GM12878 (cell line): ENCODE data around the gene TSPAN7. TPM values are rescaled to one million over a fixed set of nuclear protein-coding genes. Genes with fewer than 3 reads are reported as not detected.

Source experiments
- ATAC-seq: fragments of 200-7000 bp; cut with Tn5 transposase; 3 replicates; pipeline ENCODE4 v1.9.1; 2020; ENCODE audit warnings: mild to moderate bottlenecking, moderate library complexity
- BruUV-seq: library from RNA; stranded (reverse); fragments of 400-500 nt; replicated peaks from 2 replicates; lab custom pipeline; 2021; lab: Mats Ljungman, UMichigan
- CTCF ChIA-PET: fragments of 300-600 bp; sonication (Branson Sonifier 250); formaldehyde crosslinking; extraction: SDS; loops from one replicate; lab custom pipeline; 2021; ENCODE audit warnings: inconsistent platforms; lab: Yijun Ruan, JAX
- POLR2A ChIA-PET: fragments of 350-600 bp; formaldehyde crosslinking; extraction: SDS; loops from one replicate; lab custom pipeline; 2021; ENCODE audit warnings: inconsistent platforms; lab: Charles Lee
- RAD21 ChIA-PET: fragments of 300-600 bp; sonication (Branson Sonifier 250); formaldehyde crosslinking; loops from one replicate; lab custom pipeline; 2023; ENCODE audit warnings: antibody characterized with exemption; ENCODE audit not compliant: unreplicated experiment; lab: Charles Lee
- SMC1A ChIA-PET: fragments of 300-600 bp; sonication (Branson Sonifier 250); formaldehyde crosslinking; loops from one replicate; lab custom pipeline; 2023; ENCODE audit not compliant: unreplicated experiment, uncharacterized antibody; lab: Charles Lee
- DNase-seq: peaks from one replicate; pipeline ENCODE4 v3.0.0-alpha.2; 2011; ENCODE audit warnings: low read depth, low spot score
- FAIRE-seq: peaks from 3 replicates; lab custom pipeline; 2011; peaks lifted over from hg19 to GRCh38; lab: Jason Lieb, UNC
- H2AFZ ChIP-seq: 2 replicates; pipeline ENCODE4 v1.6.0; 2011; ENCODE audit warnings: low read depth, low read length, control low read depth; ENCODE audit not compliant: control insufficient read depth
- H3K27ac ChIP-seq: 2 replicates; pipeline ENCODE4 v1.5.1; 2011; ENCODE audit warnings: control low read depth; ENCODE audit not compliant: control insufficient read depth, insufficient read depth
- H3K27me3 ChIP-seq, 2 experiments: replicated peaks in 1 of 2; 2 replicates each; pipeline versions ENCODE4 v1.6.0 to v1.6.1; 2011; ENCODE audit warnings: low read length in 1 of 2; ENCODE audit not compliant: control insufficient read depth in 2 of 2, insufficient read depth in 2 of 2
- H3K36me3 ChIP-seq, 2 experiments: 2 replicates each; pipeline ENCODE4 v1.5.1; 2011; ENCODE audit warnings: low read length in 1 of 2; ENCODE audit not compliant: control insufficient read depth in 2 of 2, insufficient read depth in 2 of 2
- H3K4me1 ChIP-seq: 2 replicates; pipeline ENCODE4 v1.6.1; 2011; ENCODE audit warnings: mild to moderate bottlenecking, low read length, moderate library complexity, mixed read lengths; ENCODE audit not compliant: control insufficient read depth, insufficient read depth
- H3K4me2 ChIP-seq: 2 replicates; pipeline ENCODE4 v1.6.0; 2011; ENCODE audit warnings: control low read depth; ENCODE audit not compliant: control insufficient read depth, insufficient read depth
- H3K4me3 ChIP-seq: fragments of 200-600 bp; sonication (generic); 2 replicates; pipeline ENCODE4 v1.5.1; 2016
- H3K79me2 ChIP-seq: 2 replicates; pipeline ENCODE4 v1.6.0; 2011; ENCODE audit warnings: low read length; ENCODE audit not compliant: control insufficient read depth, insufficient read depth
- H3K9ac ChIP-seq: 2 replicates; pipeline ENCODE4 v1.8.0; 2011; ENCODE audit warnings: low read length, control low read depth, mixed read lengths; ENCODE audit not compliant: control insufficient read depth, insufficient read depth
- H3K9me3 ChIP-seq: replicated peaks from 3 replicates; pipeline ENCODE4 v1.5.1; 2011; ENCODE audit warnings: mild to moderate bottlenecking, low read length; ENCODE audit not compliant: control insufficient read depth, insufficient read depth
- H4K20me1 ChIP-seq: 2 replicates; pipeline ENCODE4 v1.6.0; 2011; ENCODE audit not compliant: control insufficient read depth, insufficient read depth
- CBX5 ChIP-seq: sonication (generic); IDR thresholded peaks from 2 replicates; pipeline ENCODE4 v1.6.1; 2016; ENCODE audit warnings: low read depth, moderate library complexity, mild to moderate bottlenecking, inconsistent platforms
- ETV6 ChIP-seq, 2 experiments: fragments of 450-650 bp in 1 of 2; IDR thresholded peaks in 1 of 2; conservative IDR thresholded peaks in 1 of 2; 2 replicates each; pipeline ENCODE4 v1.6.1; 2014; ENCODE audit warnings: antibody characterized with exemption in 1 of 2, borderline replicate concordance in 1 of 2, low read depth in 1 of 2, mild to moderate bottlenecking in 1 of 2, moderate library complexity in 1 of 2
- HDAC6 ChIP-seq: fragments of 200-600 bp; sonication (generic); IDR thresholded peaks from one replicate; pipeline ENCODE4 v1.8.0; 2017; ENCODE audit warnings: antibody characterized with exemption; ENCODE audit not compliant: unreplicated experiment
- MYC ChIP-seq: IDR thresholded peaks from 2 replicates; pipeline ENCODE4 v1.6.1; 2011; ENCODE audit warnings: mild to moderate bottlenecking, low read length, moderate library complexity, inconsistent platforms; ENCODE audit not compliant: insufficient read depth, insufficient replicate concordance, insufficient read length, severe bottlenecking
- NFXL1 ChIP-seq: fragments of 450-650 bp; IDR thresholded peaks from 2 replicates; pipeline ENCODE4 v1.6.1; 2017; ENCODE audit warnings: antibody characterized with exemption, mild to moderate bottlenecking, borderline replicate concordance
- POLR2AphosphoS2 ChIP-seq: IDR thresholded peaks from 2 replicates; pipeline ENCODE4 v1.6.1; 2011; ENCODE audit warnings: low read depth, mild to moderate bottlenecking, low read length, improper control_type of control experiment, moderate library complexity
- RBBP5 ChIP-seq: fragments of 200-600 bp; sonication (generic); conservative IDR thresholded peaks from 2 replicates; pipeline ENCODE4 v1.6.1; 2016
- TCF7 ChIP-seq: IDR thresholded peaks from 2 replicates; pipeline ENCODE4 v1.6.1; 2014; ENCODE audit warnings: antibody characterized with exemption, borderline replicate concordance
- ZBED1 ChIP-seq: IDR thresholded peaks from 2 replicates; pipeline ENCODE4 v1.6.1; 2016; ENCODE audit warnings: borderline replicate concordance
- WGBS: methylation state at CpG from one replicate; pipeline ENCODE4 v1.1.6; 2016; ENCODE audit warnings: low lambda C conversion rate; ENCODE audit not compliant: insufficient replicate concordance, insufficient coverage; ENCODE audit errors: missing lambda C conversion rate; 5-methylcytosine and 5-hydroxymethylcytosine counted together
- in situ Hi-C: fragments of 300-500 bp; cut with MboI; formaldehyde crosslinking; loops from 9 replicates; pipeline ENCODE4 v1.14.3; 2018; ENCODE audit warnings: mixed read lengths
- intact Hi-C: fragments of 100-400 bp; cut with micrococcal nuclease; formaldehyde crosslinking; loops from one replicate; pipeline ENCODE4 v1.14.2; 2022; ENCODE audit not compliant: unreplicated experiment
- polyA plus RNA-seq, 11 experiments: library from polyadenylated mRNA; depleted of rRNA in 4 of 11; unstranded in 6 of 11; stranded (reverse) in 5 of 11; fragments of >200 nt; fragmentation: Nextera tagmentation in 4 of 11; fragmentation: Illumina TruSeq in 1 of 11; extraction: Ambion mirVana in 4 of 11; extraction: Trizol in 1 of 11; gene quantifications; 1 replicate in 1 of 11; 2 replicates in 10 of 11; pipeline versions ENCODE4 v1.2.1 to v1.2.3, GENCODE V29; 2011 to 2016; ENCODE audit warnings: inconsistent platforms in 2 of 11, missing spikeins in 2 of 11, low read depth in 1 of 11
- total RNA-seq, 4 experiments: library from RNA; depleted of rRNA in 3 of 4; stranded (reverse); fragments of >200 nt in 3 of 4; fragmentation: Illumina TruSeq in 1 of 4; extraction: Trizol in 1 of 4; gene quantifications; 2 replicates each; pipeline versions ENCODE4 v1.2.1 to v1.2.3, GENCODE V29; 2013 to 2021
- TF ChIP-seq, protein P1 (sequence below): fragments of 450-650 bp; formaldehyde crosslinking; IDR thresholded peaks from 2 replicates; pipeline ENCODE4 v1.5.0; 2022; ENCODE audit warnings: mild to moderate bottlenecking, missing genetic modification characterization
- TF ChIP-seq, protein P2 (sequence below): fragments of 450-650 bp; formaldehyde crosslinking; IDR thresholded peaks from 2 replicates; pipeline ENCODE4 v1.4.0; 2020; ENCODE audit warnings: mild to moderate bottlenecking, moderate library complexity
- TF ChIP-seq, protein P3 (sequence below): fragments of 150-350 bp; IDR thresholded peaks from 2 replicates; pipeline ENCODE4 v1.6.1; 2016; ENCODE audit warnings: low read depth, low read length

TSPAN7 gene
- total and polyA plus RNA-seq, 10 of the 15 experiments (the other 5 are each of a cell fraction or from before 2014, with no cell fraction given), result 0.04 to 0.77 (median 0.14) TPM; not detected in 4

- TF ChIP-seq NFXL1 (no peak), HDAC6 (no peak), ZBED1 (no peak)
- TF ChIP-seq, protein P1, sequence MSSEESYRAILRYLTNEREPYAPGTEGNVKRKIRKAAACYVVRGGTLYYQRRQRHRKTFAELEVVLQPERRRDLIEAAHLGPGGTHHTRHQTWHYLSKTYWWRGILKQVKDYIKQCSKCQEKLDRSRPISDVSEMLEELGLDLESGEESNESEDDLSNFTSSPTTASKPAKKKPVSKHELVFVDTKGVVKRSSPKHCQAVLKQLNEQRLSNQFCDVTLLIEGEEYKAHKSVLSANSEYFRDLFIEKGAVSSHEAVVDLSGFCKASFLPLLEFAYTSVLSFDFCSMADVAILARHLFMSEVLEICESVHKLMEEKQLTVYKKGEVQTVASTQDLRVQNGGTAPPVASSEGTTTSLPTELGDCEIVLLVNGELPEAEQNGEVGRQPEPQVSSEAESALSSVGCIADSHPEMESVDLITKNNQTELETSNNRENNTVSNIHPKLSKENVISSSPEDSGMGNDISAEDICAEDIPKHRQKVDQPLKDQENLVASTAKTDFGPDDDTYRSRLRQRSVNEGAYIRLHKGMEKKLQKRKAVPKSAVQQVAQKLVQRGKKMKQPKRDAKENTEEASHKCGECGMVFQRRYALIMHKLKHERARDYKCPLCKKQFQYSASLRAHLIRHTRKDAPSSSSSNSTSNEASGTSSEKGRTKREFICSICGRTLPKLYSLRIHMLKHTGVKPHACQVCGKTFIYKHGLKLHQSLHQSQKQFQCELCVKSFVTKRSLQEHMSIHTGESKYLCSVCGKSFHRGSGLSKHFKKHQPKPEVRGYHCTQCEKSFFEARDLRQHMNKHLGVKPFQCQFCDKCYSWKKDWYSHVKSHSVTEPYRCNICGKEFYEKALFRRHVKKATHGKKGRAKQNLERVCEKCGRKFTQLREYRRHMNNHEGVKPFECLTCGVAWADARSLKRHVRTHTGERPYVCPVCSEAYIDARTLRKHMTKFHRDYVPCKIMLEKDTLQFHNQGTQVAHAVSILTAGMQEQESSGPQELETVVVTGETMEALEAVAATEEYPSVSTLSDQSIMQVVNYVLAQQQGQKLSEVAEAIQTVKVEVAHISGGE (CRISPR knock-in tag), result no peak
Measured at GRCh38 chrX:38643903-38644302, 82.6 kb downstream of the TSPAN7 start (continued).

DNA sequence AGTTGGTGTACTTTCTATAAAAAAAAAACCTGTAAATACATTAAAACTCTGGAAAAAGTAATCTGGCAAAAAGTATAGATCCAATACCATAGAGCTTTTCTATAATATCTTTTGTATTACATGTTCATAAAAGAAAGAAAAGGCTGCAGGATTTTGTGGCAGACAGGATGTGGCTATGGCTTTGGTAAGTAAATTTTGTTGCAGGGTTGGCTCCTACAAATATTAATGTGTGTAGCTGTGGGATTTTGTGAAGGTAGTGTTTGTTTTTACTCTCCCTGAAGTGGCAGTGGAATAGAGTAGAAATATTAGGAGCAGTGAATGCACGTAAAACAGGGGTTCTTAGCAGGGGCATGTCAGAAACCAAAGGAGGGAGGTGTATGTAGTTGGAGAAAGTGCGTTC is 84.8 kb downstream of the TSPAN7 start:
- no TSS peak for BruUV-seq
- SMC1A ChIA-PET, result no interaction called here
- Histone ChIP-seq H3K79me2 (no peaks in the 10 kb centered on the region), H3K4me3 (no peak overlapping the region), H3K4me1 (no peaks in the 10 kb centered on the region), H3K36me3 (no peaks in the 10 kb centered on the region), H3K4me2 (no peak overlapping the region), H3K9ac (no peak overlapping the region), H4K20me1 (no peaks in the 10 kb centered on the region), H3K9me3 (no peaks in the 10 kb centered on the region), H3K27ac (no peak overlapping the region), H2AFZ (no peak overlapping the region), H3K27me3 (no peaks in the 10 kb centered on the region; a peak in 1 of 4 replicates)
- POLR2A ChIA-PET, result no interaction called here
- RAD21 ChIA-PET, result no interaction called here
- CTCF ChIA-PET, result interaction anchor here (0.9 to 2.2 kb wide), 3 partner anchors 11 to 19 kb away, joined by 3 to 8 read pairs (median 3); no protein-coding TSS in a partner anchor
- ATAC-seq, result no peak
- in situ Hi-C loops (no loop called here), intact Hi-C loops (no loop called here)
- no peak for DNase-seq
- 50% methylated on average over 2 of the region's 2 CpGs for WGBS
- no peak for FAIRE-seq
- TF ChIP-seq, protein P2, sequence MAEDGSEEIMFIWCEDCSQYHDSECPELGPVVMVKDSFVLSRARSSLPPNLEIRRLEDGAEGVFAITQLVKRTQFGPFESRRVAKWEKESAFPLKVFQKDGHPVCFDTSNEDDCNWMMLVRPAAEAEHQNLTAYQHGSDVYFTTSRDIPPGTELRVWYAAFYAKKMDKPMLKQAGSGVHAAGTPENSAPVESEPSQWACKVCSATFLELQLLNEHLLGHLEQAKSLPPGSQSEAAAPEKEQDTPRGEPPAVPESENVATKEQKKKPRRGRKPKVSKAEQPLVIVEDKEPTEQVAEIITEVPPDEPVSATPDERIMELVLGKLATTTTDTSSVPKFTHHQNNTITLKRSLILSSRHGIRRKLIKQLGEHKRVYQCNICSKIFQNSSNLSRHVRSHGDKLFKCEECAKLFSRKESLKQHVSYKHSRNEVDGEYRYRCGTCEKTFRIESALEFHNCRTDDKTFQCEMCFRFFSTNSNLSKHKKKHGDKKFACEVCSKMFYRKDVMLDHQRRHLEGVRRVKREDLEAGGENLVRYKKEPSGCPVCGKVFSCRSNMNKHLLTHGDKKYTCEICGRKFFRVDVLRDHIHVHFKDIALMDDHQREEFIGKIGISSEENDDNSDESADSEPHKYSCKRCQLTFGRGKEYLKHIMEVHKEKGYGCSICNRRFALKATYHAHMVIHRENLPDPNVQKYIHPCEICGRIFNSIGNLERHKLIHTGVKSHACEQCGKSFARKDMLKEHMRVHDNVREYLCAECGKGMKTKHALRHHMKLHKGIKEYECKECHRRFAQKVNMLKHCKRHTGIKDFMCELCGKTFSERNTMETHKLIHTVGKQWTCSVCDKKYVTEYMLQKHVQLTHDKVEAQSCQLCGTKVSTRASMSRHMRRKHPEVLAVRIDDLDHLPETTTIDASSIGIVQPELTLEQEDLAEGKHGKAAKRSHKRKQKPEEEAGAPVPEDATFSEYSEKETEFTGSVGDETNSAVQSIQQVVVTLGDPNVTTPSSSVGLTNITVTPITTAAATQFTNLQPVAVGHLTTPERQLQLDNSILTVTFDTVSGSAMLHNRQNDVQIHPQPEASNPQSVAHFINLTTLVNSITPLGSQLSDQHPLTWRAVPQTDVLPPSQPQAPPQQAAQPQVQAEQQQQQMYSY (CRISPR knock-in tag), result no peak
- TF ChIP-seq, protein P3, sequence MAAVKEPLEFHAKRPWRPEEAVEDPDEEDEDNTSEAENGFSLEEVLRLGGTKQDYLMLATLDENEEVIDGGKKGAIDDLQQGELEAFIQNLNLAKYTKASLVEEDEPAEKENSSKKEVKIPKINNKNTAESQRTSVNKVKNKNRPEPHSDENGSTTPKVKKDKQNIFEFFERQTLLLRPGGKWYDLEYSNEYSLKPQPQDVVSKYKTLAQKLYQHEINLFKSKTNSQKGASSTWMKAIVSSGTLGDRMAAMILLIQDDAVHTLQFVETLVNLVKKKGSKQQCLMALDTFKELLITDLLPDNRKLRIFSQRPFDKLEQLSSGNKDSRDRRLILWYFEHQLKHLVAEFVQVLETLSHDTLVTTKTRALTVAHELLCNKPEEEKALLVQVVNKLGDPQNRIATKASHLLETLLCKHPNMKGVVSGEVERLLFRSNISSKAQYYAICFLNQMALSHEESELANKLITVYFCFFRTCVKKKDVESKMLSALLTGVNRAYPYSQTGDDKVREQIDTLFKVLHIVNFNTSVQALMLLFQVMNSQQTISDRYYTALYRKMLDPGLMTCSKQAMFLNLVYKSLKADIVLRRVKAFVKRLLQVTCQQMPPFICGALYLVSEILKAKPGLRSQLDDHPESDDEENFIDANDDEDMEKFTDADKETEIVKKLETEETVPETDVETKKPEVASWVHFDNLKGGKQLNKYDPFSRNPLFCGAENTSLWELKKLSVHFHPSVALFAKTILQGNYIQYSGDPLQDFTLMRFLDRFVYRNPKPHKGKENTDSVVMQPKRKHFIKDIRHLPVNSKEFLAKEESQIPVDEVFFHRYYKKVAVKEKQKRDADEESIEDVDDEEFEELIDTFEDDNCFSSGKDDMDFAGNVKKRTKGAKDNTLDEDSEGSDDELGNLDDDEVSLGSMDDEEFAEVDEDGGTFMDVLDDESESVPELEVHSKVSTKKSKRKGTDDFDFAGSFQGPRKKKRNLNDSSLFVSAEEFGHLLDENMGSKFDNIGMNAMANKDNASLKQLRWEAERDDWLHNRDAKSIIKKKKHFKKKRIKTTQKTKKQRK, result no peak
- TF ChIP-seq RBBP5 (no peak), POLR2AphosphoS2 (no peak), ETV6 (conservative IDR thresholded peaks at IDR 0.05 in 1 of 2, IDR thresholded peaks at IDR 0.05 in 1 of 2; ENCODE audit: borderline replicate concordance in 1 of 2, low read depth in 1 of 2) (no peak), CBX5 (no peak), TCF7 (no peak), MYC (no peak)
